GM12878 (cell line): ENCODE results near the gene HOXB6. TPM values are rescaled to one million over a fixed set of nuclear protein-coding genes. Genes with fewer than 3 reads are reported as not detected.
A peak's percentile ranks its signal among the peaks of the same experiment; 100 is the strongest.

Experiments
- ATAC-seq: fragments of 200-7000 bp; cut with Tn5 transposase; 3 replicates; pipeline ENCODE4 v1.9.1; 2020; ENCODE audit warnings: mild to moderate bottlenecking, moderate library complexity
- BruUV-seq: library from RNA; stranded (reverse); fragments of 400-500 nt; replicated peaks from 2 replicates; lab custom pipeline; 2021; lab: Mats Ljungman, UMichigan
- CTCF ChIA-PET: fragments of 300-600 bp; sonication (Branson Sonifier 250); formaldehyde crosslinking; extraction: SDS; loops from one replicate; lab custom pipeline; 2021; ENCODE audit warnings: inconsistent platforms; lab: Yijun Ruan, JAX
- POLR2A ChIA-PET: fragments of 350-600 bp; formaldehyde crosslinking; extraction: SDS; loops from one replicate; lab custom pipeline; 2021; ENCODE audit warnings: inconsistent platforms; lab: Charles Lee
- RAD21 ChIA-PET: fragments of 300-600 bp; sonication (Branson Sonifier 250); formaldehyde crosslinking; loops from one replicate; lab custom pipeline; 2023; ENCODE audit warnings: antibody characterized with exemption; ENCODE audit not compliant: unreplicated experiment; lab: Charles Lee
- SMC1A ChIA-PET: fragments of 300-600 bp; sonication (Branson Sonifier 250); formaldehyde crosslinking; loops from one replicate; lab custom pipeline; 2023; ENCODE audit not compliant: unreplicated experiment, uncharacterized antibody; lab: Charles Lee
- DNase-seq: peaks from one replicate; pipeline ENCODE4 v3.0.0-alpha.2; 2011; ENCODE audit warnings: low read depth, low spot score
- FAIRE-seq: peaks from 3 replicates; lab custom pipeline; 2011; peaks lifted over from hg19 to GRCh38; lab: Jason Lieb, UNC
- H2AFZ ChIP-seq: 2 replicates; pipeline ENCODE4 v1.6.0; 2011; ENCODE audit warnings: low read depth, low read length, control low read depth; ENCODE audit not compliant: control insufficient read depth
- H3K27ac ChIP-seq: 2 replicates; pipeline ENCODE4 v1.5.1; 2011; ENCODE audit warnings: control low read depth; ENCODE audit not compliant: control insufficient read depth, insufficient read depth
- H3K27me3 ChIP-seq, 2 experiments: replicated peaks in 1 of 2; 2 replicates each; pipeline versions ENCODE4 v1.6.0 to v1.6.1; 2011; ENCODE audit warnings: low read length in 1 of 2; ENCODE audit not compliant: control insufficient read depth in 2 of 2, insufficient read depth in 2 of 2
- H3K36me3 ChIP-seq, 2 experiments: 2 replicates each; pipeline ENCODE4 v1.5.1; 2011; ENCODE audit warnings: low read length in 1 of 2; ENCODE audit not compliant: control insufficient read depth in 2 of 2, insufficient read depth in 2 of 2
- H3K4me1 ChIP-seq: 2 replicates; pipeline ENCODE4 v1.6.1; 2011; ENCODE audit warnings: mild to moderate bottlenecking, low read length, moderate library complexity, mixed read lengths; ENCODE audit not compliant: control insufficient read depth, insufficient read depth
- H3K4me2 ChIP-seq: 2 replicates; pipeline ENCODE4 v1.6.0; 2011; ENCODE audit warnings: control low read depth; ENCODE audit not compliant: control insufficient read depth, insufficient read depth
- H3K4me3 ChIP-seq: fragments of 200-600 bp; sonication (generic); 2 replicates; pipeline ENCODE4 v1.5.1; 2016
- H3K79me2 ChIP-seq: 2 replicates; pipeline ENCODE4 v1.6.0; 2011; ENCODE audit warnings: low read length; ENCODE audit not compliant: control insufficient read depth, insufficient read depth
- H3K9ac ChIP-seq: 2 replicates; pipeline ENCODE4 v1.8.0; 2011; ENCODE audit warnings: low read length, control low read depth, mixed read lengths; ENCODE audit not compliant: control insufficient read depth, insufficient read depth
- H3K9me3 ChIP-seq: replicated peaks from 3 replicates; pipeline ENCODE4 v1.5.1; 2011; ENCODE audit warnings: mild to moderate bottlenecking, low read length; ENCODE audit not compliant: control insufficient read depth, insufficient read depth
- H4K20me1 ChIP-seq: 2 replicates; pipeline ENCODE4 v1.6.0; 2011; ENCODE audit not compliant: control insufficient read depth, insufficient read depth
- CHD2 ChIP-seq: IDR thresholded peaks from 2 replicates; pipeline ENCODE4 v1.6.1; 2011; ENCODE audit warnings: low read depth, low read length, improper control_type of control experiment, borderline replicate concordance
- CREB1 ChIP-seq: IDR thresholded peaks from 2 replicates; pipeline ENCODE4 v1.6.1; 2012; ENCODE audit warnings: low read depth, mild to moderate bottlenecking, inconsistent platforms
- IRF4 ChIP-seq: IDR thresholded peaks from 2 replicates; pipeline ENCODE4 v1.6.1; 2011; ENCODE audit warnings: low read depth, low read length
- RAD51 ChIP-seq: fragments of 450-650 bp; IDR thresholded peaks from 2 replicates; pipeline ENCODE4 v1.6.1; 2016; ENCODE audit warnings: moderate library complexity, mild to moderate bottlenecking, inconsistent platforms
- YY1 ChIP-seq: IDR thresholded peaks from 2 replicates; pipeline ENCODE4 v1.6.1; 2011; ENCODE audit warnings: low read depth, mild to moderate bottlenecking, low read length
- ZNF207 ChIP-seq: fragments of 450-650 bp; IDR thresholded peaks from 2 replicates; pipeline ENCODE4 v1.6.1; 2014; ENCODE audit warnings: antibody characterized with exemption, mild to moderate bottlenecking, borderline replicate concordance
- WGBS: methylation state at CpG from one replicate; pipeline ENCODE4 v1.1.6; 2016; ENCODE audit warnings: low lambda C conversion rate; ENCODE audit not compliant: insufficient replicate concordance, insufficient coverage; ENCODE audit errors: missing lambda C conversion rate; 5-methylcytosine and 5-hydroxymethylcytosine counted together
- in situ Hi-C: fragments of 300-500 bp; cut with MboI; formaldehyde crosslinking; loops from 9 replicates; pipeline ENCODE4 v1.14.3; 2018; ENCODE audit warnings: mixed read lengths
- intact Hi-C: fragments of 100-400 bp; cut with micrococcal nuclease; formaldehyde crosslinking; loops from one replicate; pipeline ENCODE4 v1.14.2; 2022; ENCODE audit not compliant: unreplicated experiment
- polyA plus RNA-seq, 11 experiments: library from polyadenylated mRNA; depleted of rRNA in 4 of 11; unstranded in 6 of 11; stranded (reverse) in 5 of 11; fragments of >200 nt; fragmentation: Nextera tagmentation in 4 of 11; fragmentation: Illumina TruSeq in 1 of 11; extraction: Ambion mirVana in 4 of 11; extraction: Trizol in 1 of 11; gene quantifications; 1 replicate in 1 of 11; 2 replicates in 10 of 11; pipeline versions ENCODE4 v1.2.1 to v1.2.3, GENCODE V29; 2011 to 2016; ENCODE audit warnings: inconsistent platforms in 2 of 11, missing spikeins in 2 of 11, low read depth in 1 of 11
- total RNA-seq, 4 experiments: library from RNA; depleted of rRNA in 3 of 4; stranded (reverse); fragments of >200 nt in 3 of 4; fragmentation: Illumina TruSeq in 1 of 4; extraction: Trizol in 1 of 4; gene quantifications; 2 replicates each; pipeline versions ENCODE4 v1.2.1 to v1.2.3, GENCODE V29; 2013 to 2021
- TF ChIP-seq, protein P1 (sequence below), 3 experiments: IDR thresholded peaks in 2 of 3; conservative IDR thresholded peaks in 1 of 3; 2 replicates each; pipeline ENCODE4 v1.5.1; 2011; ENCODE audit warnings: low read depth in 3 of 3, low read length in 3 of 3, mild to moderate bottlenecking in 3 of 3, control low read depth in 2 of 3, moderate library complexity in 2 of 3, inconsistent platforms in 1 of 3, mixed read lengths in 1 of 3; ENCODE audit not compliant: control insufficient read depth in 2 of 3, insufficient read depth in 1 of 3; ENCODE audit errors: extremely low read depth in 1 of 3
- TF ChIP-seq, protein P2 (sequence below): fragments of 450-650 bp; IDR thresholded peaks from 2 replicates; pipeline ENCODE4 v1.6.1; 2017; ENCODE audit warnings: mild to moderate bottlenecking, moderate library complexity
- TF ChIP-seq, protein P3 (sequence below): fragments of 450-650 bp; IDR thresholded peaks from 2 replicates; pipeline ENCODE4 v1.6.1; 2016; ENCODE audit warnings: mild to moderate bottlenecking, moderate library complexity, borderline replicate concordance

The HOXB6 gene
- total and polyA plus RNA-seq, 10 of the 15 experiments (the other 5 are each of a cell fraction or from before 2014, with no cell fraction given) = 0.04 to 0.51 (median 0.09) TPM; not detected in 2

DNA sequence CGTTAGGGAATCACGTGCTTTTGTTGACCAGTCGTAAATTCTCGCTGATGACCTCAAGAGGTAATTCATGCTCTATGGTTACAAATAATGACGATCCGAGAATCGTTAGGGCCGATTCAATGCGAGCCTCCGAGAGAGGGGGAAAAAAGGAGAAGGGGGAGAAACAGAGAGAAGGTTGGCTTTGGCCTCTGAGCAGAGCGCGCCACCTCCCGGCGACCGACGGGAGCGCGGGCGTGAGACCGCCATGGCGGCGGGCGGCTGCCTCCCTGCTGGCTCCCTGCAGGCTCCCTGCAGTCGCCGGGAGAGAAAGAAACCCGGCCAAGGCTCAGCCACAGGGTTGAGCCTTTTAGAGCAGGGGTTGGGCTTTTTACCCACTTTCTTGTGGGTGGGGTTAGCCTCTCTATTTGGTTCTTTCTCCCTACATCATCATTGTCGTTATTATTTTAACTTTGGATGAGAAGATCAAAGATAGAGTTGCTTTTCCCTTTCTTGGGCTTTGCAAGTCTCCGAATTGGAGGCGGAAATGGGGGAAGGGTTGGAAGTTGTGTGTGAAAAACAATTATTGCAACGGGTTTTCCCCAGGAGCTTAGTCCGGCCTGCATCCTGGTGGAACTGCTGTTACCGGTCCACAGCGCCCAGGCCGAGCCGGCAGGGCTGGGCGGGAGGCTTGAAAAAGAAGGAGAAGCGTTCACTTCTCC is 10.8 kb downstream of the HOXB6 start:
- ATAC-seq (peak; percentile 75), DNase-seq (no peak), FAIRE-seq (peak; percentile 78)
- POLR2A ChIA-PET = interaction anchor here (0.5 to 1.2 kb wide), 4 partner anchors 11 to 455 kb away, joined by 3 to 6 read pairs (median 3); no protein-coding TSS in a partner anchor
- 20% methylated on average over 37 of the region's 37 CpGs for WGBS
- H3K36me3 ChIP-seq = no peaks in the 10 kb centered on the region
- BruUV-seq = no TSS peak
- RAD21 ChIA-PET = interaction anchor here (0.6 to 3.8 kb wide), 31 partner anchors 8 to 568 kb away, joined by 3 to 35 read pairs (median 5); no protein-coding TSS in a partner anchor
- CTCF ChIA-PET = interaction anchor here (0.9 to 4.8 kb wide), 35 partner anchors 19 to 569 kb away, joined by 3 to 113 read pairs (median 5); no protein-coding TSS in a partner anchor
- SMC1A ChIA-PET = interaction anchor here (0.8 to 4.3 kb wide), 22 partner anchors 15 to 481 kb away, joined by 3 to 47 read pairs (median 6); no protein-coding TSS in a partner anchor
- intact Hi-C loops (loop anchor here (1.0 to 2.0 kb wide), 3 partner anchors 257 to 333 kb away; no protein-coding TSS in a partner anchor), in situ Hi-C loops (no loop called here)
- H3K4me2 ChIP-seq = peak overlapping the region; percentile 98
- H2AFZ ChIP-seq = peak overlapping the region; percentile 67
- H3K27ac ChIP-seq = no peak overlapping the region
- H3K9ac ChIP-seq = no peak overlapping the region
- peaks cover 10% of the 10 kb centered on the region for H3K4me1 ChIP-seq
- H4K20me1 ChIP-seq = no peaks in the 10 kb centered on the region
- no peaks in the 10 kb centered on the region for H3K79me2 ChIP-seq
- H3K4me3 ChIP-seq = no peak overlapping the region; the same call in 1 of the 2 replicates
- H3K27me3 ChIP-seq = peaks cover 5 to 33% of the 10 kb centered on the region in 2 experiments
- H3K9me3 ChIP-seq = no peaks in the 10 kb centered on the region
- TF ChIP-seq IRF4 (0 out of 2 replicates have a peak, but pooled peaks have one; percentile 23), RAD51 (0 out of 2 replicates have a peak, but pooled peaks have one; percentile 29), YY1 (peak; percentile 96), CREB1 (0 out of 2 replicates have a peak, but pooled peaks have one; percentile 11), ZNF207 (peak; percentile 21; the same call in 1 of the 2 replicates), CHD2 (0 out of 2 replicates have a peak, but pooled peaks have one; percentile 26)
- TF ChIP-seq, protein P1, sequence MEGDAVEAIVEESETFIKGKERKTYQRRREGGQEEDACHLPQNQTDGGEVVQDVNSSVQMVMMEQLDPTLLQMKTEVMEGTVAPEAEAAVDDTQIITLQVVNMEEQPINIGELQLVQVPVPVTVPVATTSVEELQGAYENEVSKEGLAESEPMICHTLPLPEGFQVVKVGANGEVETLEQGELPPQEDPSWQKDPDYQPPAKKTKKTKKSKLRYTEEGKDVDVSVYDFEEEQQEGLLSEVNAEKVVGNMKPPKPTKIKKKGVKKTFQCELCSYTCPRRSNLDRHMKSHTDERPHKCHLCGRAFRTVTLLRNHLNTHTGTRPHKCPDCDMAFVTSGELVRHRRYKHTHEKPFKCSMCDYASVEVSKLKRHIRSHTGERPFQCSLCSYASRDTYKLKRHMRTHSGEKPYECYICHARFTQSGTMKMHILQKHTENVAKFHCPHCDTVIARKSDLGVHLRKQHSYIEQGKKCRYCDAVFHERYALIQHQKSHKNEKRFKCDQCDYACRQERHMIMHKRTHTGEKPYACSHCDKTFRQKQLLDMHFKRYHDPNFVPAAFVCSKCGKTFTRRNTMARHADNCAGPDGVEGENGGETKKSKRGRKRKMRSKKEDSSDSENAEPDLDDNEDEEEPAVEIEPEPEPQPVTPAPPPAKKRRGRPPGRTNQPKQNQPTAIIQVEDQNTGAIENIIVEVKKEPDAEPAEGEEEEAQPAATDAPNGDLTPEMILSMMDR (IDR thresholded peaks at IDR 0.05 in 2 of 3, conservative IDR thresholded peaks at IDR 0.05 in 1 of 3; ENCODE audit: control insufficient read depth in 2 of 3, extremely low read depth in 1 of 3, insufficient read depth in 1 of 3, low read depth in 3 of 3, low read length in 3 of 3) = peak; percentile 91 to 97 (median 94)
- TF ChIP-seq, protein P2, sequence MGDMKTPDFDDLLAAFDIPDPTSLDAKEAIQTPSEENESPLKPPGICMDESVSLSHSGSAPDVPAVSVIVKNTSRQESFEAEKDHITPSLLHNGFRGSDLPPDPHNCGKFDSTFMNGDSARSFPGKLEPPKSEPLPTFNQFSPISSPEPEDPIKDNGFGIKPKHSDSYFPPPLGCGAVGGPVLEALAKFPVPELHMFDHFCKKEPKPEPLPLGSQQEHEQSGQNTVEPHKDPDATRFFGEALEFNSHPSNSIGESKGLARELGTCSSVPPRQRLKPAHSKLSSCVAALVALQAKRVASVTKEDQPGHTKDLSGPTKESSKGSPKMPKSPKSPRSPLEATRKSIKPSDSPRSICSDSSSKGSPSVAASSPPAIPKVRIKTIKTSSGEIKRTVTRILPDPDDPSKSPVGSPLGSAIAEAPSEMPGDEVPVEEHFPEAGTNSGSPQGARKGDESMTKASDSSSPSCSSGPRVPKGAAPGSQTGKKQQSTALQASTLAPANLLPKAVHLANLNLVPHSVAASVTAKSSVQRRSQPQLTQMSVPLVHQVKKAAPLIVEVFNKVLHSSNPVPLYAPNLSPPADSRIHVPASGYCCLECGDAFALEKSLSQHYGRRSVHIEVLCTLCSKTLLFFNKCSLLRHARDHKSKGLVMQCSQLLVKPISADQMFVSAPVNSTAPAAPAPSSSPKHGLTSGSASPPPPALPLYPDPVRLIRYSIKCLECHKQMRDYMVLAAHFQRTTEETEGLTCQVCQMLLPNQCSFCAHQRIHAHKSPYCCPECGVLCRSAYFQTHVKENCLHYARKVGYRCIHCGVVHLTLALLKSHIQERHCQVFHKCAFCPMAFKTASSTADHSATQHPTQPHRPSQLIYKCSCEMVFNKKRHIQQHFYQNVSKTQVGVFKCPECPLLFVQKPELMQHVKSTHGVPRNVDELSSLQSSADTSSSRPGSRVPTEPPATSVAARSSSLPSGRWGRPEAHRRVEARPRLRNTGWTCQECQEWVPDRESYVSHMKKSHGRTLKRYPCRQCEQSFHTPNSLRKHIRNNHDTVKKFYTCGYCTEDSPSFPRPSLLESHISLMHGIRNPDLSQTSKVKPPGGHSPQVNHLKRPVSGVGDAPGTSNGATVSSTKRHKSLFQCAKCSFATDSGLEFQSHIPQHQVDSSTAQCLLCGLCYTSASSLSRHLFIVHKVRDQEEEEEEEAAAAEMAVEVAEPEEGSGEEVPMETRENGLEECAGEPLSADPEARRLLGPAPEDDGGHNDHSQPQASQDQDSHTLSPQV = 0 out of 2 replicates have a peak, but pooled peaks have one; percentile 56
- TF ChIP-seq, protein P3, sequence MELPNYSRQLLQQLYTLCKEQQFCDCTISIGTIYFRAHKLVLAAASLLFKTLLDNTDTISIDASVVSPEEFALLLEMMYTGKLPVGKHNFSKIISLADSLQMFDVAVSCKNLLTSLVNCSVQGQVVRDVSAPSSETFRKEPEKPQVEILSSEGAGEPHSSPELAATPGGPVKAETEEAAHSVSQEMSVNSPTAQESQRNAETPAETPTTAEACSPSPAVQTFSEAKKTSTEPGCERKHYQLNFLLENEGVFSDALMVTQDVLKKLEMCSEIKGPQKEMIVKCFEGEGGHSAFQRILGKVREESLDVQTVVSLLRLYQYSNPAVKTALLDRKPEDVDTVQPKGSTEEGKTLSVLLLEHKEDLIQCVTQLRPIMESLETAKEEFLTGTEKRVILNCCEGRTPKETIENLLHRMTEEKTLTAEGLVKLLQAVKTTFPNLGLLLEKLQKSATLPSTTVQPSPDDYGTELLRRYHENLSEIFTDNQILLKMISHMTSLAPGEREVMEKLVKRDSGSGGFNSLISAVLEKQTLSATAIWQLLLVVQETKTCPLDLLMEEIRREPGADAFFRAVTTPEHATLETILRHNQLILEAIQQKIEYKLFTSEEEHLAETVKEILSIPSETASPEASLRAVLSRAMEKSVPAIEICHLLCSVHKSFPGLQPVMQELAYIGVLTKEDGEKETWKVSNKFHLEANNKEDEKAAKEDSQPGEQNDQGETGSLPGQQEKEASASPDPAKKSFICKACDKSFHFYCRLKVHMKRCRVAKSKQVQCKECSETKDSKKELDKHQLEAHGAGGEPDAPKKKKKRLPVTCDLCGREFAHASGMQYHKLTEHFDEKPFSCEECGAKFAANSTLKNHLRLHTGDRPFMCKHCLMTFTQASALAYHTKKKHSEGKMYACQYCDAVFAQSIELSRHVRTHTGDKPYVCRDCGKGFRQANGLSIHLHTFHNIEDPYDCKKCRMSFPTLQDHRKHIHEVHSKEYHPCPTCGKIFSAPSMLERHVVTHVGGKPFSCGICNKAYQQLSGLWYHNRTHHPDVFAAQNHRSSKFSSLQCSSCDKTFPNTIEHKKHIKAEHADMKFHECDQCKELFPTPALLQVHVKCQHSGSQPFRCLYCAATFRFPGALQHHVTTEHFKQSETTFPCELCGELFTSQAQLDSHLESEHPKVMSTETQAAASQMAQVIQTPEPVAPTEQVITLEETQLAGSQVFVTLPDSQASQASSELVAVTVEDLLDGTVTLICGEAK = no peak
